Skeletal muscle cell (primary cell): ENCODE results near the gene POU2AF2.

Experiments used
- DNase-seq: peaks from one replicate; pipeline ENCODE4 v3.0.0-alpha.2; 2010; ENCODE audit warnings: low read depth
- H3K4me3 ChIP-seq: 2 replicates; pipeline ENCODE4 v1.5.1; 2011; ENCODE audit warnings: low read depth, mild to moderate bottlenecking, control low read depth, low read length, moderate library complexity

Gene POU2AF2

GRCh38 chr11:111324277-111324720 is 78.8 kb downstream of the POU2AF2 start:
- DNase-seq = no peak
- no peak overlapping the region for H3K4me3 ChIP-seq

GRCh38 chr11:111325259-111325658 is 79.7 kb downstream of the POU2AF2 start:
- no peak for DNase-seq

GRCh38 chr11:111326824-111327223 is 81.3 kb downstream of the POU2AF2 start:
- DNase-seq = no peak
- no peak overlapping the region for H3K4me3 ChIP-seq

More at GRCh38 chr11:111325259-111325658, 79.7 kb downstream of the POU2AF2 start:
- no peak overlapping the region for H3K4me3 ChIP-seq

GRCh38 chr11:111327908-111328624 is 82.5 kb downstream of the POU2AF2 start:
- H3K4me3 ChIP-seq = no peak overlapping the region
- DNase-seq = no peak

- DNase-seq = no peak
- no peak overlapping the region for H3K4me3 ChIP-seq
These were observed 84.0 kb downstream of the POU2AF2 start for GRCh38 chr11:111329306-111330204.

GRCh38 chr11:111330234-111330893 is 84.8 kb downstream of the POU2AF2 start:
- DNase-seq = no peak

GRCh38 chr11:111331711-111332479 is 86.4 kb downstream of the POU2AF2 start:
- no peak overlapping the region for H3K4me3 ChIP-seq
- DNase-seq = no peak

More at GRCh38 chr11:111330234-111330893, 84.8 kb downstream of the POU2AF2 start:
- H3K4me3 ChIP-seq = no peak overlapping the region

GRCh38 chr11:111334532-111335502 is 89.3 kb downstream of the POU2AF2 start:
- no peak for DNase-seq
- no peak overlapping the region for H3K4me3 ChIP-seq

- no peak for DNase-seq
These were observed 90.0 kb downstream of the POU2AF2 start for GRCh38 chr11:111335549-111335948.

More at GRCh38 chr11:111335549-111335948, 90.0 kb downstream of the POU2AF2 start:
- no peak overlapping the region for H3K4me3 ChIP-seq
